HG03439 (cell line): Measurements from ENCODE around the gene IGSF3.

ENCODE experiments used
- ATAC-seq: cut with Tn5 transposase; IDR thresholded peaks from one replicate; pipeline ENCODE4 v1.9.1; 2021; ENCODE audit warnings: mild to moderate bottlenecking, moderate library complexity; ENCODE audit not compliant: unreplicated experiment

IGSF3 gene

DNA sequence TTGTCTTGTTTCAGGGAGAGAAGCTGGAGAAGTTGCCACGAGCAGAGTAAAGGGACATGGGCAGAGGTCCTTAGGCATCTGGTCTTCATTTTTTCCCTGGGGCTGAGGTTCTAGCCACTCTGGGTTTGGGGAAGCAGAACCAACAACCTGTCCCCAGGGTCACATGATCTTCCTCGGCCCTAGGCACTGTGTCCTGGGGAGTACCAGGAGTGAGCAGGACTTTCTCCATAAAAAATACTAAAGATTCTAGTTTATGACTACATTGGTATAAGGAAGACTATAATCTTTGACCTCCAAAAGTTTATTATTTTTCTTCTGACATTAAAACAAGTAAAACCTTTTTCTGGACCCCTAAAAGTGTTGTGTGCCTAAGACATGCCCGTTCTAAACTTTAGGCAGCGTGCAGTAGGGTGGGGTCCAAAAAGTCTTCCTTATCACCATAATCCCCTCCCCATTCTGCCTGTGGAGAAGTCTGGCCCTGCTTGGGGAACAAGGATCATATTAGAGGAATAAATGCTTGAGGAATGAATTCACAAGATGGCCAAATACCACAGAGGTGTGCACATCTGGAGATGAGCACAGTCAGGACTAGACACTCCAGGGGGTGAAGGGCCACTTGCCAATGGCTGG lies 19.3 kb upstream of the IGSF3 start:
- ATAC-seq, result no peak

DNA sequence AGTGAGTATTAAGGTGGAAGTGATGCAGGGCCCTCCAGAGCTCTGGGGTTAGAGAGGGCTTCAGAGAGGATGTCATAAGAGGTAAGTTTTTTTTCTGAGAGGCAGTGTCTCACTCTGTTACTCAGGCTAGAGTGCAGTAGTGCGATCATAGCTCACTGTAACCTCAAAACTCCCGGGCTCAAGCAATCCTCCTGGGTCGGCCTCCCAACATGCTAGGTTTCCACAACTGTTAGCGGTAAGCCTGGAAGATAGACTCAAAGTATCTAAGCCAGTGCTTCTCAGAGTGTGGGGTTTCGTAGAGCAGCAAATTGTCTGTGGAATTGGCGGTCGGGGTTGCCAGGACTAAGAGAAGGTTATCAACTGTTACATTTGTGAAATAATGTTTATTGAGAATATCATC lies 18.6 kb upstream of the IGSF3 start:
- no peak for ATAC-seq

DNA sequence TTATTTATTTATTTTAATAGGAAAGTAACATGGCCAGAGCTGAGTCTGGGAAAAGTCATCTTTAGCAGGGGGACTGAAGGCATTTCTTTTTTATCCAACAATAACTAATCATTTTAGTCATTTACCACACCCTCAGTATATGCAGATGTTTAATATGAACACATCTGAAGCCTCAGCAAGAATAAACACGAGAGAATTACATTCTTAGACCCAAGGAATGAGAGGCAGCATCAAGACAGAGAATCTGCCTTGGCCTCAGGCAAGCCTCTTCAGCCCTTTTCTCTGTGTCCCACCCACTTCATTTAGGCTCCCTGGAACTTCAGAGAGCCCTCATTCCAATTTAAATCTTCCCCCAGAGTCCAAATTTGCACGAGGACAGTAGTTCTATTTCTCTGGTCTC lies 17.0 kb upstream of the IGSF3 start:
- no peak for ATAC-seq

DNA sequence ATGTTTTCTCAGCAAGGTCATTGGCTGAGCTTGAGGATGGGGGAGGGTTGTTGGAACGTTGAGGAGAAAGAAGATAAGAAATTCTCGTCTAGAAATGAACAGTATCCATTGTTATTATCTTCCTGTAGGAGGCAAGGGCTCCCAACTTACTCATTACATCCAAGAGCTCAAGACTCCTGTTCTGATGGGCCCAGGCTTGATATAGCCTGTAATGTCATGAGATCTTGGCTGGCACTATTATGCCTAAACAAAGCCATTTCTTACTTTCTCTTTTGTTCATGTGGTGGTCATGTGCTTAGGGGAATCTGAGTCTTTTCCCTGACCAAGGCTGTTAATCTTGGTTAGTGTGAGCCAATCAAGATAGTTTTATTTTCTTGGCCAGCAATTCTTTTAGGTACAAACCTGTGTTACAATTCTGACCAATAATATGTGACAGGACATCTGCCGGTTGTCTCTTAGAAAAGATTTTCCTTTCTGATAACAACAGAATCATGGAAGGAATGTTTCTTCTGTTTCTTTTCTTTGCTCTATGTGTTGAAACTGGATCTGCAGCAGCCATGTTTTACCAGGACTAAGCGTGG lies 15.2 kb upstream of the IGSF3 start:
- ATAC-seq, result no peak

DNA sequence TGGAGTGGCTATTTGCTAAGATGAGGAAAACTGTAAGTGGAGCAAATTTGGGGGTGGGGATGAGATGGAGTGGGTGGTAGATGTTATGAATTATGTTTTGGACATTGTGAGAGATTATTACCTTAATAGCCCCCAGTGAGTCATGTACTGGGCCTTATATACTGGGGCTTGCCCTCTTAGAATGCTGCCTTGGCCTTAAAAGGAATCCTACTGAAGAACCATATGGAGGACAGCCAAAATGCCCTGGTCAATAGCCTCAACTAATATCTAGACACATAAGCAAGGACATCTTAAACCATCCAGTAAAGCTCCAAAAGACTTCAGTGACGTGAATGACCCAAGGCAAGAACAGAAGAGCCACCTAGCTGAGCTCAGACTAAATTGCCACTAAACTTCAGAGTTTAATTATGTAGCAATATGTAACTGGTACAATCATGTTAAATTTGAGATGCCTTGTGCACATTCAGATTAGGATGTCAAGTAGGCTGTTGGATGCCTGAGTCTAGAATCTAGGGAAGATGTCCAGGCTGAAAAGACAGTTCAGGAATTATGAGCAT lies 13.9 kb upstream of the IGSF3 start:
- no peak for ATAC-seq

GRCh38 chr1:116680752-116681151 lies 13.2 kb upstream of the IGSF3 start:
- ATAC-seq, result no peak

- no peak for ATAC-seq
Observed at GRCh38 chr1:116679828-116680628, 12.5 kb upstream of the IGSF3 start.

DNA sequence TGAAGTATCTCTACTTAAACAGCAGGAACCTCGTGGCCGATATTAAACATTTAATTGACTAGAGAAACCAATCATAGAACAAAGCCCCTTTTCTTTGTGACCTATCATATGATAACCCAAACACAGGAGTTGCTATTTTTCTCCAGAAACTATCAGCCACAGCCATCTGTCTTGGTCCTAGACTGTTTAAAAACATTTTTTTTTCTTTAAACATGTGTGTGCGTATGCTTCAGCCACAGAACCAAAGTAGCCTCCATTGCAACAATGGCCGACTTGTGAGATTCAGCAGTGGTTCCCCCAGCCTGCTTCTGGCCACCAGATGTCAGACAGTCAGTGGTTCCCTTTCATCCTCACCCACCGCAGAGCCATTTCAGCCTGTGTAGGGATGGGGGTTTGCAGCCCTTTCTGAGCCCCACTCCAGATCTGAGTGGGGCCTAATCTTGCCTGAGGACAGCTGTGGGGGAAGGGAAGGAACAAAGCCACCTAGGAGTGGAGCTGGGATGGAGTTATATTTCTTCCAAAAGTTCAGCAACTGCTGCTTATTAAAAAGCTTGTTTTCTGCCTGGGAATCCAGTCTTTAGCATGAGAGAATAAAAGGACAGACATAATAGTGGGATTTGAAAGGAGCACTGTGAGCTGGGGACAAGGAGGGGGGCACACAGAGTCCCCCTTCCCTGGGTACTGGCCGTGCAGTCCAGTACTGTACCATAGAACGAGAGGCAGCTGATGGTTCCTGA lies 11.7 kb upstream of the IGSF3 start:
- ATAC-seq, result no peak

- ATAC-seq, result no peak
Observed at GRCh38 chr1:116678732-116679090, 11.2 kb upstream of the IGSF3 start.

DNA sequence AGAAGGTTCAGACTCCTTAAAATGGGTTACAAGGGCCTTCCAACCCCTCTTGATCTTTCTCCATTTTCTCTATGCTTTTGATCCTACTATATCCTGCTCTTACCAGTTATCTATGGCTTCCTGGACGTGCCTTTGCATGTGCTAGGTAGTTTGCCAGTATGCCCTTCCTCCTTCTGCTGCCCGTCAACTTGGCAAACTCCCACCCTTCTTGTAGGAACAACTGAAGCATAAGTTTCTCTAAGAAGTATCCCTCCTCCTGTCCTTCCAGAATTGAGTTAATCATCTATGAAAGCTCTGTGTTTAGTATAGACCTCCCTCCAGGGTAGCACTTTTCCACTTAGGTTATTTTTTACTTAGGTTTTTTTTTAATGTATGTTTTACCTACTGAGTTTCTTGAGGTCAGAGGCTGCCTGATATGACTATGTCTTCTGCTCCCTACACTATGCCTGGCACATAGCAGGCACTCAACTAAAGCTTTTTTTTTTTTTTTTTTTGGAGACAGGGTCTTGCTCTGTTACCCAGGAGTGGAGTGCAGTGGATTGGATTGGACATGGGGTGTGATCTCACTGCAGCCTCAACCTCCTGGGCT lies 10.0 kb upstream of the IGSF3 start:
- ATAC-seq, result no peak

- ATAC-seq, result no peak
Observed at GRCh38 chr1:116676291-116676690, 8.8 kb upstream of the IGSF3 start.

- ATAC-seq, result no peak
Observed at GRCh38 chr1:116674751-116675150, 7.2 kb upstream of the IGSF3 start.

GRCh38 chr1:116674011-116674531 lies 6.5 kb upstream of the IGSF3 start:
- ATAC-seq, result no peak

- ATAC-seq, result no peak
Observed at GRCh38 chr1:116671912-116672311, 4.4 kb upstream of the IGSF3 start.

DNA sequence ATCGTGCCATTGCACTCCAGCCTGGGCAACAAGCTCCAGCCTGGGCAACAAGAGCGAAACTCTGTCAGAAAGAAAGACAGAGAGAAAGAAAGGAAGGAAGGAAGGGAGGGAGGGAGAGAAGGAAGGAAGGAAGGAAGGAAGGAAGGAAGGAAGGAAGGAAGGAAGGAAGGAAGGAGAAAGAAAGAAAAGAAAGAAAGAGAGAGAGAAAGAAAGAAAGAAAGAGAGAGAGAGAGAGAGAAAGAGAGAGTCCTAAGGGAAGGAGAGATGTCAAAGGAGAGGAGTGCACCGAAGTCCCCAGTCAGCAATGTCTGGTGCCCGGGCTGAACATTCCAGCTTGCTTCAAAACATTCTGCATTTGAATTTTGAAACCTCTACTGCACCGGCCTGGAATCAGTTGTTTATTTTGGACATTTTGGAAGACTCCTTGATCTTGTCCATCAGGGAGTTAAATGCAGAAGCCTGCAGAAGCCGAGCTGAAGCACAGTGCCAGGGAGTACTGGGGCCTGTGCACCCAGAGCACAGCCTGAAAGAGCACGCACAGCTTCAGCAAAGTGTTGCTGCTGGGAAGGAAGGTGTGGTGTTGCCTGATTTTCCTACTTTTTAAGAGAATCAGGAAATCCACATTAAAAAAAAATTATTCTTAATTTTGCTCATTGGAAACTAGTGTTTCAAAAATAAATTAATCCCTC lies 3.7 kb upstream of the IGSF3 start:
- ATAC-seq, result no peak

GRCh38 chr1:116668277-116668676 lies 744 bp upstream of the IGSF3 start:
- no peak for ATAC-seq

DNA sequence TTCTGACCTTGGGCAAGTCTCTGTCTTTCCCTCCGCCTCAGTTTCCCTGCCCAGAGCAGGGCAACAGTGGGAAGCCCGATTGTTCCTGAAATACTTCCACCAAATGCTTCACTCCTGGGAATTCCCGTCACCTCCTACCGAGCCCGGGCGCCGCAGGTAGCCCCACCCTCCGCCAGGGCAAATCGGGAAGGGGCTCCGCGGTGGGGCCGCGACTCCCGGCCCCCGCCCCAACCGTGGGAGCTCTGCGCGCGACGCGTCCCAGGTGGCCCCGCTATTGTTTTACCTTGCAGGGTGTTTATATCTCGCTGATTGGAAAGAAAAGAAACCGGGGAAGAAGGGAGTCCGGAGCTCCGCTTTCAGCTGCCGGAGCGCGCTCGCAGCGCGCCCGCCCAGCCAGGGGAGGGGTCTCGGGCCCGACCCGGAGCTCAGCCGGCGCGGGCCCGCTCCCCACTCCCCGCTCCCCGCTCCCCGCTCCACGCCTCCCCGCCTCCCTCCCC lies 407 bp downstream of the IGSF3 start:
- ATAC-seq, result no peak

- no peak for ATAC-seq
Observed at GRCh38 chr1:116666187-116667077, 1.1 kb downstream of the IGSF3 start.

- no peak for ATAC-seq
Observed at GRCh38 chr1:116664978-116665371, 2.6 kb downstream of the IGSF3 start.
